ENCODE data around the gene TECR. TPM values are rescaled to one million over a fixed set of nuclear protein-coding genes. Genes with fewer than 3 reads are reported as not detected.

TECR gene
- total and polyA plus RNA-seq, 9 of the 15 experiments (the other 6 are each of a cell fraction or from before 2014, with no cell fraction given) = 29.3 to 211 (median 81.4) TPM

GRCh38 chr19:14510311-14511228, 18.8 kb upstream of the TECR start (continued):
- no peak for TF ChIP-seq CBFB (CRISPR knock-in tag; IDR thresholded peaks at IDR 0.05)
- TF ChIP-seq TCF3 (CRISPR knock-in tag; IDR thresholded peaks at IDR 0.05) = no peak
- TF ChIP-seq ZNF324 (CRISPR knock-in tag; IDR thresholded peaks at IDR 0.05) = no peak
- TF ChIP-seq CAMTA2 (CRISPR knock-in tag; conservative IDR thresholded peaks at IDR 0.05) = no peak
- no peak for TF ChIP-seq MGA (IDR thresholded peaks at IDR 0.05)
- no peak for TF ChIP-seq ZNF12 (CRISPR knock-in tag; IDR thresholded peaks at IDR 0.05)
- TF ChIP-seq IRF1 (CRISPR knock-in tag; IDR thresholded peaks at IDR 0.05; ENCODE audit: borderline replicate concordance) = no peak
- TF ChIP-seq MYNN (IDR thresholded peaks at IDR 0.05) = no peak
- no peak for TF ChIP-seq MYNN (CRISPR knock-in tag; IDR thresholded peaks at IDR 0.05)
- TF ChIP-seq PREB (CRISPR knock-in tag; IDR thresholded peaks at IDR 0.05) = no peak
